ENCODE results near the gene CCR9. TPM values are rescaled to one million over a fixed set of nuclear protein-coding genes. Genes with fewer than 3 reads are reported as not detected.

CCR9 gene
- total and polyA plus RNA-seq, 10 of the 15 experiments (the other 5 are each of a cell fraction or from before 2014, with no cell fraction given) = 0.05 to 3.9 (median 2.4) TPM

DNA sequence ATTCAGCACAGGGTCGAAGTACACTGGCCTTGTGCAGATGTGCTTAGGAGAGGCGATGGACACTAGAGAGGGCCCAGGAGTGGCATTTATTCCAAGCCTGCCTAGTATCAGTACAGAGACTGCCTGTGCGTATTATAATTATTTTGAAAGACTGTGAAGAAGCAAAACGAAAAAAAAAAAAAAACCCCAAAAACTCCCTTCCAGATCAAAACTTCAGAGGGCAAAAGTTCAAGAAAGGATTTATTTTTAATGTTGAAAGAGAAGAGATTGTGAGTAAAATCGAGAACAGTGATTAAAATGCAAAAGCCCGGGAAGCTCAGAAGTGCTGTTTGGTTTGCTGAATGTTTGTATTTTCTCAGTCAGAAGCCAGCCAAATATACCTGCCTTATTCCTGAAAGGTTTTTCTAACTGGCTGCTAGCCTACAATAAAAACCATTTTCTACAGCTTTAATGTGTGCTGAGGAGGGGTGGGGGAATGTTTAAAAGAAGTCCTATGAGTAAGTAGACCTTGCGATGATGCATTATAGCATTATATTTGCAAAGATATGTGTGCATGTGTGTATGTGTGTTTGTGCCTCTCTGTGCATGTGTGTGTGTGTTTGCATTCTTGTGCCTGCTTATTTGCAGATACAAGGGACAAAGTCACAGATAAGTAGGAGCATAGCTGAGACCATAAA is 25.2 kb upstream of the CCR9 start (continued):
- peak; percentile 58 for TF ChIP-seq CREB1 (IDR thresholded peaks at IDR 0.05; ENCODE audit: low read depth)
- TF ChIP-seq YBX1 (IDR thresholded peaks at IDR 0.05) = no peak
- no peak for TF ChIP-seq ZNF207 (IDR thresholded peaks at IDR 0.05; ENCODE audit: borderline replicate concordance)
- TF ChIP-seq ZNF622 (IDR thresholded peaks at IDR 0.05) = no peak
- TF ChIP-seq CBX5 (IDR thresholded peaks at IDR 0.05; ENCODE audit: low read depth) = peak; percentile 85; the same call in 1 of the 2 replicates
- no peak for TF ChIP-seq ZBTB33 (IDR thresholded peaks at IDR 0.05)
- TF ChIP-seq NRF1 (conservative IDR thresholded peaks at IDR 0.05; ENCODE audit: low read depth, low read length) = no peak
- TF ChIP-seq BCL11A (IDR thresholded peaks at IDR 0.05; ENCODE audit: low read depth, low read length) = peak; percentile 54; the same call in 1 of the 2 replicates
- no peak for TF ChIP-seq LARP7 (IDR thresholded peaks at IDR 0.05)
- peak; percentile 99 for TF ChIP-seq NFIC (IDR thresholded peaks at IDR 0.05; ENCODE audit: low read depth, low read length)
- peak; percentile 76; the same call in 1 of the 2 replicates for TF ChIP-seq PAX5 (IDR thresholded peaks at IDR 0.05; ENCODE audit: borderline replicate concordance, low read depth, low read length)
- TF ChIP-seq E4F1 (IDR thresholded peaks at IDR 0.05; ENCODE audit: borderline replicate concordance, partially characterized antibody) = no peak
- TF ChIP-seq E2F8 (IDR thresholded peaks at IDR 0.05; ENCODE audit: low read depth, partially characterized antibody) = no peak
- TF ChIP-seq IRF4 (IDR thresholded peaks at IDR 0.05; ENCODE audit: low read depth, low read length) = peak; percentile 94
- TF ChIP-seq, protein P1, sequence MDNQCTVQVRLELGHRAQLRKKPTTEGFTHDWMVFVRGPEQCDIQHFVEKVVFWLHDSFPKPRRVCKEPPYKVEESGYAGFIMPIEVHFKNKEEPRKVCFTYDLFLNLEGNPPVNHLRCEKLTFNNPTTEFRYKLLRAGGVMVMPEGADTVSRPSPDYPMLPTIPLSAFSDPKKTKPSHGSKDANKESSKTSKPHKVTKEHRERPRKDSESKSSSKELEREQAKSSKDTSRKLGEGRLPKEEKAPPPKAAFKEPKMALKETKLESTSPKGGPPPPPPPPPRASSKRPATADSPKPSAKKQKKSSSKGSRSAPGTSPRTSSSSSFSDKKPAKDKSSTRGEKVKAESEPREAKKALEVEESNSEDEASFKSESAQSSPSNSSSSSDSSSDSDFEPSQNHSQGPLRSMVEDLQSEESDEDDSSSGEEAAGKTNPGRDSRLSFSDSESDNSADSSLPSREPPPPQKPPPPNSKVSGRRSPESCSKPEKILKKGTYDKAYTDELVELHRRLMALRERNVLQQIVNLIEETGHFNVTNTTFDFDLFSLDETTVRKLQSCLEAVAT (IDR thresholded peaks at IDR 0.05) = peak; percentile 60; the same call in 1 of the 2 replicates
- 0 out of 2 replicates have a peak, but pooled peaks have one; percentile 8 for TF ChIP-seq TCF3 (IDR thresholded peaks at IDR 0.05; ENCODE audit: borderline replicate concordance, insufficient read depth, low read depth, low read length)
- no peak for TF ChIP-seq STAT3 (IDR thresholded peaks at IDR 0.05; ENCODE audit: low read depth, low read length)
- TF ChIP-seq IKZF2 (IDR thresholded peaks at IDR 0.05) = peak; percentile 83 to 88
- TF ChIP-seq WRNIP1 (IDR thresholded peaks at IDR 0.05; ENCODE audit: borderline replicate concordance, low read depth, low read length) = no peak
- no peak for TF ChIP-seq SREBF2 (IDR thresholded peaks at IDR 0.05; ENCODE audit: low read length)
- peak; percentile 69; the same call in 1 of the 2 replicates for TF ChIP-seq NBN (IDR thresholded peaks at IDR 0.05)
- peak; percentile 47; the same call in 1 of the 2 replicates for TF ChIP-seq SREBF1 (IDR thresholded peaks at IDR 0.05; ENCODE audit: low read length)
- no peak for TF ChIP-seq HDAC6 (IDR thresholded peaks at IDR 0.05; ENCODE audit: unreplicated experiment)
- TF ChIP-seq ESRRA (IDR thresholded peaks at IDR 0.05; ENCODE audit: low read length) = no peak
